HG02763 (cell line): ENCODE measurements around the gene TMEM200A.

Source experiments
- ATAC-seq: cut with Tn5 transposase; IDR thresholded peaks from one replicate; pipeline ENCODE4 v1.9.1; 2021; ENCODE audit warnings: mild to moderate bottlenecking, moderate library complexity; ENCODE audit not compliant: unreplicated experiment

The TMEM200A gene

GRCh38 chr6:130482645-130483390 is 117.0 kb downstream of the TMEM200A start:
- no peak for ATAC-seq

DNA sequence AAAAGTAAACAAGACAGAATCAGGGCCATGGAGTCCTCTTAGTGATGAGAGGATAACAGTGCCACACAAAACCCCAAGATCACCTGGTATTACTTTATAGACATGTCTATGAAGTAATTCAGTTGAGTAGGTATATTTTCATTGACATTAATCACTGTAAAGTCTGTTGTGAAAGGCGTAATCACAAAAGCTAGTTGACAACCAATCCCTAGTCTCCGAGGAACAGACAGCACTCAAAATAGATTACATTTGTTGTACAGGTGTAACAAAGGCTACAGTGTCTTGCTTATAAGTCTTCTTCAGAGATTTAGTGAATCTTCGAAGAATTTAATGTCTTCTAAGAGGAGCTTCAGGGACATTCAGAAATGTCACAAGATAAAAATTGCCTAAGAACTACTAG is 120.1 kb downstream of the TMEM200A start:
- ATAC-seq = no peak

- ATAC-seq = no peak
Measured at GRCh38 chr6:130486417-130486816, 120.6 kb downstream of the TMEM200A start.

DNA sequence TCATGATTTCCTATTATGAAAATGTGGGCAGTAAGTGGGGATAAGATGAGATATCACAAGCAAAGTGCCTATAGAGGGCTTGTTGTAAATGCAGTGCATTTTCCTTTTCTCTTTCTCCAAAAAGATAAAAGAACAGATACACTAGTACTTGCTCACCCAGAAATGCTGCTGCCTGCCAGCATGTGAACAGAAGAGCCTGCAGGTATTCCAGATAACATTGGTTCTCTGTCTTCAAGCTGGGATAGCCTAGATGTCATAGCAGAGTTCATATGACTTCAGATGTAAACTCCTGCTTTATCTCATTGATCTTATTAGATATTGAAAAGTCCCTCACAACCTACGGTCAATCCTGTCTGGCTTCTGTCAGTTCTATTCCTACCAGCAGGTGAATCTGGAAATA is 123.7 kb downstream of the TMEM200A start:
- no peak for ATAC-seq
